Stimulated activated CD8-positive, alpha-beta memory T cell treated with anti-CD3 and anti-CD28 coated beads, Interleukin-7, amount 100 ng/mL, for 24 hours (primary cell): ENCODE measurements around the gene CD5L.

Source experiments
- DNase-seq: peaks from one replicate; pipeline ENCODE4 v3.0.0-alpha.2; 2020; ENCODE audit warnings: low read depth

The CD5L gene

DNA sequence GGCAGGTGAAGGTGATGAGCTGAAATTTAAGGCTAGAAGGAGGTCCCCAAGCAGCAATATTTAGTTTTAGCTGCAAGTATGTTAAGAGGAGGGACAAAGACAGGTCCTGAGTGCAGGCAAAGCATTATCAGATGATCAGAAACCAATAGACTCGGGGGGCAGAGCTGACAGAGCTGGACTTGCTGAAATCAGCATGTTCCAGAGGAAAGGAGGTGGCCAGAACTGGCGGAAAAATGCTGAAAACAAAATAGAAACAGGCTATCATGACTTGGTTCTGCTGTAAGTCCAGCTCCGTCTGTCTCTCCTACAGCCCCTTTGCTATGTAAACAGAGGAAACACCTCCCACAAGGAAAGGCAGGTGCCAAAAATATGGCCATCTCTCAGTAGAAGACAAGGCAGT, at the start of gene CD5L:
Gene CD5L (minus strand): TSS at position 101 of the 400 bp plus-strand sequence. CDS start 107 bp downstream, outside the sequence.
- DNase-seq: no peak

DNA sequence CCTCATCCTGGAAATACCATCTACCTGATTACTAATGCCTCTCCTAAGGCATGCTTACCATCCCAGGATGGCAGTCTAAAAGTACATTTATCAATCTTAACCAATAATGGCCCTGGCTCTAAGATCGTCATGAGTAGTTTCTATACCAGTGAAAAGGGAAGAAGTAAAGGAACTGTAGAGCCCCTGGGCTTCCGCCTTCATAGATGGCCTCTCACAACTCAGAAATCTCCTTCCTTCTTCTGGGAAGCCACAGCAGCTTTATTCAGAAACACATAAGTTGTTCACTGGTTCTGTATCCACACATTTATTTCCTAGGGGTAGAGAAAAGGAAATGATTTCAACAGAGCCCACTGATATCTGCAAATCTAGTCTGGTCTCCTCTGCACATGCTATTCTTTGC, 41.0 kb upstream of the CD5L start:
- DNase-seq: no peak

DNA sequence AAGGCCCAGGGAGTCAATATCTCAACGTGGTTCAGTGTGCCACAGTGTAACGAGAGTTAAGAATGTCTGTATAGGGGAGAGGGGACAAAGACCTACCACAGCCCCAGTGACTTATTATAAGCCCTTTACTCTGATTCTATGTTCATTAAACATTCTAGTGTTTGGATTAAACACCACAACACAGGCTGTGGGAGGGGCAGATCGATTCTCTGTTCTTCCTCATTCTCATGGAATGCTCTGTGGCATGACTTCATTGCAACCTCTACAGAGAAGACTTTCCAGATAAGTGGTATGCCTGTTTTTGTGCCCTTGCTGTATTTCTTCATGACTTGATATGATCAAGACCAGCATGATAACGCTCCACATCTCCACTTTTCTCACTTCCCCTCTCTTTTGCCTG, 39.0 kb upstream of the CD5L start:
- no peak for DNase-seq

DNA sequence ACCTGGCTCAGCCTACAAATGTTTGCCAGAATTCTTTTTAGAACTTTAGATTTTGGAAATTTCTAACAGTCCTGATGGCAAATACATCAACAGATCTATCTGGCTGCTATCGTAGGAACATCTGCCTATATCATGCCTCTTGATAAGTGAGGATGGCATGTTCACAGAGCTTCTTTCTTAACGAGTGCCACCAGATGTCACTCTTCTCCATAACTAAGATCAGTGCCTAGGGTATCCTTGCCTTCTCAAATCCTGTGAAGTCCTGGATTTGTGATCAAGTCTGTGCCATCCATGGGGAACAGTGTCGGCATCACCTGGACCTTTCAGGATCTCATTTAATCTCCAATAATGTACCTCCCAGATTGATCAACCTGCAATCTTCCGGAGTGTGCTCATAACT, 36.5 kb upstream of the CD5L start:
- DNase-seq: no peak

DNA sequence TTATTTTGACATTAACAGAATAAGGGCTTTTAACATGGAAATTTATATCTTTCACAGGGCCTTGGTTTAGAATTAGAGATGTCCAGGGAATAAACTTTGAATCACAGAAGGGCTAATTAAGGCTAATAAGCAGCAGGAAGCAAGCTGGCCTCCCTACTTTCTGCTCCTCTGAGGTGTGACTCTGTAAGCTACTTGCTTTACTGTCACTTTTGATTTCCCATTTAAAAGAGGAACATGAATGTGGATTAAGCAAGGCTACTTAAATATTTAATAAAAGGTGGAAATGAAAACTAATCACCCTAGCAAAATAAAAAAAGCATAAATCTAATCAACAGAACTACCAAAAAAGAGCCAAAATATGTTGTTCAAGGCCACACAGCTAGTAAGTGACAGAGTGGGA, 28.9 kb upstream of the CD5L start:
- DNase-seq: no peak

DNA sequence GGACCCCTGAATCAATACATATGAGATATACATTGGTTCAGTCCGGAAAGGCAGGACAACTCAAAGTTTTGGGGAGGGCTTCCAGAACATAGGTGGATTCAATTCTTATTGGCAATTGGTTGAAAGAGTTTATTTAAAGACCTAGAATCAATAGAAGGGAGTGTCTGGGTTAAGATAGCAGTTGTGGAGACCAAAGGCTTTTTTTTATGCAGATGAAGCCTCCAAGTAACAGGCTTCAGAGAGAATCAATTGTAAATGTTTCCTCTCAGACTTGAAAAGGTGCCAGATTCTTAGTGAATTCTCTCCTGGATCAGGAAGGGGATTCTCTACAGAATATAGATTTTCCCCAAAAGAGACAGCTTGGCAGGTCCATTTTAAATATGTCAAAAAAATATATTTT, 27.0 kb upstream of the CD5L start:
- DNase-seq: no peak

DNA sequence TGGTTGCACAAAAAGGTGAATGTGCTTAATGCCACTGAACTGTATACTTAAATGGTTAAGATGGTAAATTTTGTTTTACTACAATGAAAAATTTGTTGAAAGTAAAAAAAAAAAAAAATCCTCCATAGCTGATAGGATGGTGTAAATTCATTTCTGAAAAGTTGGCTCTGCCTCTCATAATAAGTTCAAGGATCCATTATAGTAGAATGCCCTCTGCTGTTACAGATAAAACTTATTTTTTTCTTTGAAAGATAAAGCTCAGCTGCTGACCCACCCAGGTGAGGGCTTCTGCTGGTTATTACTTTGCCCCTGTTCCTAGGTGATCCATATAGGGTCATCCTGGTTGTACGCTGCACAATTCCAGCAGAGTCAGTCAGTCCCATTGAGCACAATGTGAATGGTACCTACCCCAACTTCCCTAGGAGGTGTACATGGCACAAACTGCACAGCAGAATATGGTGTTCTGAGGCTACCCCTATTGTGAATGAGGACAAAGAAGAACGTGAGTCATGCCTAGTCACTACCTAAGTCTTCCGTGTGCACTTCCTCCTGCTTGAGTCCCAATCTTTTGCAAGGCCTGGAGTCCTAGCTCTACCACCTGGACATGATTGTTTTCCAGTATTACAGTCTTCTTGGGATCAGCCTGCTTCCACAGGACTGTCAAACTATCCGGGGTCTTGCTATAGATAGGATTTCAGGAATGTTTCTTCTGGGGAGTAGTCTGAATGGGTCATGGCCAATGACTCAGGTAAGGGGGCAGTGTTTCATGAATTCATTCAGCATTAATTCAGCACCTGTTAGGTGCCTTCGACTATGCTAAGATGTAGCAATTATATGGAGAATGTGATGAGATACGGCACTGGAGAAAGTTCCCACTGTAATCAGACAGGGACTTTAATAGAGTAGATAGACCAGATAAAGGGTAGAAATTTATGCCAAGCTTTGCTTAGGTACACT, 20.8 kb upstream of the CD5L start:
- DNase-seq: no peak

DNA sequence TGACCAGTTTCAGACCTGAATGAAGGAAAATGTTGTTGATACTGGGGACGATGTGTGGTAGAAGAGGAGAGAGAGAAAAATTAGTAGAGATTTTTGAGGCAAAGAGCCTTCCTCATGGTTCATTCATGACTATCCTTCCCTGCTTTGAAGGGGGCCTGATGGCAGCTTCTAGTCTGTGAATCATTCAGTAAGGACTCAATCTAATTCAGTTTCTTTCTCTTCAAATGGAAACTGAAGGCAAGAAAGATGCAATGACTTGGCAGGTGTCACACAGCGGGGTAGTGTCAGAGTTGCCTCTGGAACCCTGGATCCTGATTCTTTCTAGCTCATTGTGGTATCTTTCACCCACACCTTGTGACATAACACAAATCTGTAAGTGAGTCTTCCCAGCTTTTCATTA, 14.9 kb upstream of the CD5L start:
- no peak for DNase-seq

DNA sequence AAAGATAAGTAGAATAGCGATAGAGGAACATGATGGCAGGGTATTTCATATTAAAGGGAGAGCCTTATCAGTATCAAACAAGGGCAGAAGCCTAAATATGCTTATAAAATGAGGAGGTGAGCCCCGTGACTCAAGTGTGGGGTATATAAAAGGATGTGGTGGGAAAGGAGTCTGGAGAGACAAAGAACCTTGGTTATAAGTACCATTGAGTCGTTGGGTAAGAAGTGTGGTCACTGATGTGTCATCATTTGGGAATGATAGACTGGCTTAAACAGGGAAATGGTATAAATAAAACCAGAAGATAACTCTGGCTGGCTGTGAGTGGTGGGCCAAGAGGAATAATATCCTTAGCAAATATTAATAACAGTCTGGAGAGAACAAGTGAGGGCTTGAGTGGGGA, 10.9 kb upstream of the CD5L start:
- DNase-seq: no peak

DNA sequence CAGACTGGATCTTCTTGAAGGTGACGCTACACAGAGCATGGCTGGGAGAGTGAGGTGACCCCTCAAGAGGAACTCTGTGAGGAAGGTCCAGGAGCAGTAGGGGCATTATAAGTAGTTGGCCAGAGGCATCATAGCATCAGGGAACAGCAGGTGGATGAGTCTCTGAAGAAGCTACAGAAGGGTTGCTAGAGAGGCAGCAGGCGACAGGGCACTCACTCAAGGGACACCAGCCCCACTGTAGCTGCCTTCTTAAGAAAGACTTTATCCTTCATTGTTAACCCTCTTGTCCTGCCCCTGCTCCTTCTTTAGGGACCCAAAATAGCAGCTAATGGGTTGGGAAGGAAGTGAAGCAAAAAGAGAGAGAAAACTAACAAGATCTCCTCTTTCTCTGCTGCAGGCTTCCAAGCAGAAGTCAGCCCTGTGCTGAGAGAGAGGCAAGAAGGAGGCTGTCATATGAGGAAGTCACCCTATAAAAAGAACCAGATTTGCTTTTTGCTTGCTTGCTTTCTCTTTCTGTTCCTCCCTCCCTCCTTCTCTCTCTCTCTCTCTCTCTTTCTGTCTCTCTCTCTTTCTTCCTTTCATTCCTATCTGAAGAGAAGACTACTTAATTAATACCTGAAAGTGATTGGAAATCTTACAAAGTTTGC, 7.7 kb upstream of the CD5L start:
- no peak for DNase-seq

DNA sequence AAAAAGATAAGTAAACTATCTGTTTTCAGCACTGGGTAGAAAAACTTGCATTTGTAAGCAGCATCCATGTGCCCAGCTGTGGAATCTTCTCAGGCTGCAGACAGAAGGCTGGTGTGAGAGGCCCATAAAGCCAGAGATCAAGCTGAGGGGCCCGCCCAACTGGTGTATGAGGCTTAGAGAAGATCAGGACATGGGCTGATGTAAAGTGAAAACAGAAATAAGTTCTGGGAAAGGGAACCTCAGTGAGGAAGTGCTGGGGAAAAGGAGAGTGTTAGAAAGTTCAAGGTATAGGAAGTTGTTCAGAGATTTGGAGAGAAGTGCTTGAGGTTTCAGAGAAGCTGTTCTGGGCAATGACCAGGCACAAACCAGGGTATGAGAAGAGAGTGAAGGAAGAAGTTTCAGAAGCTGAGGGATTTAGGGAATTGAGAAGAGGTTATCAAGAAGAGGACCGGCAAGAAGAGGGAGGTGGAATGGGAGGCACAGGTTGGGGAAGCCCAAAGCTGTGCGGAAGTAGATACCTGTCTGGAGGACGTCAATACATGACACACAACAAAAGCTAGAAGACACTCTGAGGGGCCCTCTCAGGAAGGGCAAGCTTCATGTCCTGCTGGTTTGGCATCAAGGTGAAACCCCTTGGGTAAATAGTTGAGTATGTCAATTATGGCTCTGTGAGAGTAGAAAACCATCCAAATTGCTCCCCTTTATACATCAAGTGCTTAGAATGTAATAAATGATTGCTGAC, 2.7 kb upstream of the CD5L start:
- DNase-seq: no peak

DNA sequence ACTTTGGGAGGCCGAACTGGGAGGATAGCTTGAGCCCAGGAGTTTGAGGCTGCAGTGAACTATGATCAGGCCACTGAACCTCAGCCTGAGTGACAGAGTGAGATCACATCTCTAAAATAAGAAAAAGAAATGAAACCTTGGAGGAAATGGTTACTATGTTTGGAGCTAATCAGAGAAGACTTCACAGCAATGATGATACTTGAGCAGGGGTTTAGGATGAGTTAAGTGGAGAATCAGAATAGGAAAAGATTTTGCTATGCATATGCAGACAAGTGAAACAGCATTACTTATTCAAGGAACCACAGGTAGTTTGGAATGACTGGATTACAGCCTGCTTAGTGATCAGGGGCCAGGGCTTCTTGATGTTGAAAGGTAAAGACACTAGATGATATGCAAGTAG, 1.3 kb upstream of the CD5L start:
- no peak for DNase-seq

DNA sequence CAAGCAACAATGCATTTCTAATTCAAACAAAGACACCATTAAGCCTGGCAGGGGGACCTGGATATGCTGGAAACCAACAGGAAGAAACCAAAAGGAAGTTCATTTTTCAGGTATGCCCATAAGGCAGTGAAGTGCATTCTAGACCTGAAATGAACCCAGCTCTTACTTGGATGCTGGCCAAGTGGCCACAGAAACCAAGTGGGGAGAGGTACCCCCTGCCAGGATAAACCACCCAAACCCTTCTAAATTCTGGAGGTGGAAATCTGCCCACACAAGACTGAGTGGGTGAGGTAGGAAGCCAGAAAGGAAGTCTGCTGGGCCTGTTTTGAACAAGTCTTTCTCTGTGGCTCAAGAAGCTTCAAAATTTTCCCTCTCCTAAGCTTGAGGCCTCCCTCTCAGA, 2.6 kb downstream of the CD5L start:
- no peak for DNase-seq

DNA sequence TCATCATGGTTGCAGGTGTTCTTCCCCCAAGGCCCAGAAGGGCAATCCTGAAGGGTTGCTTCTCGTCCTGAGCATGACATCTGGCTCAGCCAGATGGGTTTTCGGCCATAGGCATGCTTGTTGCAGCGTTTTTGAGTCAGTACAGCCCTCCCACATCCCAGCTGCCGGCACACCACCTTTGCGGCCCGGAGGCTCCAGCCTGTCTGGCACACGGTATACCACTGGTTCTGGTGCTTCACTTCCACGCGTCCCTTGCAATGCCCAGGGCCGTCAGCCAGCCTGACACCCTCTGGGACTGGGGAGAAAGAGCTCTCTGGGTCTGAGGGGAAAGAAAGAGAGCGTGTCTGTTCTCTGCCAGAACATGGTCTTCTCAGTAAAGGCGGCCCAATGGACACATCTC, 7.2 kb downstream of the CD5L start:
- no peak for DNase-seq

DNA sequence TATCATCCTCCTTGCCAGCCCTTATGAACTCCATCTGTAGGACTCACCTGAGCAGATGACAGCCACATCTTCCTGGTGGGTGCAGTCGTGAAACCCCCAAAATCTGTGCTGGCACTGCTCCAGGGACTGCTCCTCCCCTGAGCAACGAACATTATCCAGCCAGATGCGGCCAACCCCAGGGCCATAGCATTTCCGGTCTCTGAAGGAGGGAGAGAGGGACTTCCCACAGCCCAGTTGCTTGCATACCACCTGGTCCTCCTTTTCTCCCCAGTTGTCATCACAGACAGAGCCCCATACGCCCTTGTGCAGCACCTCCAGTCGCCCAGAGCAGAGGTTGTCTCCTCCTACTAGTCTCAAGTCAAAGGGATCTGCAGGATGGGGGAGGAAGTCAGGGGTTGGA, 8.5 kb downstream of the CD5L start:
- no peak for DNase-seq

DNA sequence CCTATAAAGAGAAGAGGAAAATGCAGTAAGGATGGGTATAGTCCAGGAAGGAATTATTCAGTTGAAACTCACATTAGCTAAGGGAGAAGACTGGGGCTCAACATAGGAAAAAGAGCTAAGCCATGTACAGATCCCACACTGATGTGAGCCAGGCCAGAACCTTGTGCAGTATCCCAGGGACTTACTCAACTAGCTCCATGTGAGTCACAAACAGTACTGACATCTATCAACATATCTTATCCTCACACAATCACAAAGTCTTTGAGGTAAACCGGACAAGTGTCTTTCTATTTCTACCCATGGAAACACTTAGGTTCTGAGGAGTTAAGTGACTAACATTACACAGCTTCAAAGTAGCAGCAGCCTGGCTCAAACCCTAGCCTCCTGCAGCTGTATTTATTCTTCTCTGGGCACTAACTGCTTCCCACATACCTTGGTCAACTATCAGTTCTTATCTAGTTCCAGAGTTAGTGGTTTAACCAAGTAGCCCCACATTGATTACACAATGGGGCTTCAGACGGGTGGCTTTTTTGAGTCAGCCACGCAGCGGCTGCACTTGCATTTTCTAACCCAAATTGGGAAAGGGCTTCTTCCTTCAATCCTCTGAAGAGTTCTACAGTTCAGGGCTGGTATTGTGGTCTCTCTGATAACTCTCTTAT, 9.5 kb downstream of the CD5L start:
- DNase-seq: no peak

DNA sequence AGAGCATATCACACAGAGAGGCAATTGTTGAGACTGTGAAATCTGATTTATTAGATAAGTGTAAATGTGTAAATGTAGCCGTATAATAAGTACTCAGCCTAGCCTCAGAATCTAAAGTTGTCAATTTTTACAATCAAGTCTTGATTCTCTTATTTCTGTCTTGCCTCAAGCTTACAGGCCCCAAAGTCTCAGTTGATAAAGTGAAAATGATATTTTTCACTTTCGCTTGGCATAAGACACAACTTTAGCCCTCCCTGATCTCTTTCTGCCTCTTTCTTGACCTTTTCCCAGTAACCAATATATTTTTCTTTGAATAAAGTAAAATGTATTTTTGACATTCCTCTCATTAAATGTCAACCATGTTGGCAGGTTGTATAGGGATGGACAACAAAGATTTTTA, 10.7 kb downstream of the CD5L start:
- no peak for DNase-seq

DNA sequence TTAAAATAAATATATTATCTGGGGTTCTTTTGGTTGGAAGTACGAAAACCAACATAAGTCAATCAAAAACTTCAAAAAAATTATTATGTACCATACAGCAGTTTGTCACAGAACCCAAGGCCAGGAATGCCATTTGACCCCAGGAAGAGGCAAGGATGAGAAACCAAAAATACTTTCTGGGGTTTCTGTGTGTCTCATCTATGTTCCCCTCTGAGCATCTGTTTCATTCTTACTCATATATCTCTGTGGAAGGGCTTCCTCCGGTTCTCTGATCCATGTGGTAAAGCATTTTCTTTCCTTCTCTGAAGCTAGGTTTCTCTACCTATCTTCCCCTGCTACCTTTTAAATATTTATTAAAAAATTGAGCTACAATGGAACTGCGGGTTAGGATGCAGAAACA, 11.9 kb downstream of the CD5L start:
- no peak for DNase-seq

DNA sequence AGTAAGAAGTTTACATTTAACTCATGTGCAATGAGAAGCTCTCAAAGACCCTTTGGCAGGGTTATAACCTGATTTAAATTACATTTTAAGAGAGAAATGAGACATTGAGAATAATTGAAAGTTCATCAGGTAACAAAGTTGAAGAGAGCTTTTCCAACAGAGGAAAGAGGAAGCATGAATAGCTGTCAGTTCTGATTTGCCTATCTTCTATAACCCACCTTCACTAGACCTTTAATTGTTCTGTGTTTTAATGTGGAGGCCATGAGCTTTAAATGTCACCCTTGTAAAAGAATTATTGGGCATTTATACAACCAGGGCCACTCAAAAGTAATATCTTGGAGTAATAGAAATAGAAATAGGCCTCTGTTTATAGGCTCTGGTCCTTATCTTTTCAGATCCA, 12.4 kb downstream of the CD5L start:
- DNase-seq: no peak

DNA sequence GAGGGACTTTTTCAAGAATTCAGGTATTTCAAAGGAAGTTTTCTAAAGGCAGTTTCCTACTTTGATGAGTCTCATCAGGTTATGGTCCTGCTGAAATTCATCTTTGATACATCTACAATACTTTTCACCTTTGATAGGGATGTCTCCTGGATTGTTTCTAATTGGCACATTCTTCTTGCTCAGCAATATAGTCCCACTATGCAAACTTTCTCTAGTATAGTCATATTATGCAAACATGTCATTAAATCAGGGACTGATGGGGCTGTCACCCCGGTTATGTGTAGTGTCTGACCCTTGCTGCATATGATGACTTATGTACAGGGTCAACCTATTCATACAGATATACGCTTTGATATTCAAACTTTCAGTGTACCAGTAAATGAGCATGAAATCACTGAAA, 21.3 kb downstream of the CD5L start:
- no peak for DNase-seq

DNA sequence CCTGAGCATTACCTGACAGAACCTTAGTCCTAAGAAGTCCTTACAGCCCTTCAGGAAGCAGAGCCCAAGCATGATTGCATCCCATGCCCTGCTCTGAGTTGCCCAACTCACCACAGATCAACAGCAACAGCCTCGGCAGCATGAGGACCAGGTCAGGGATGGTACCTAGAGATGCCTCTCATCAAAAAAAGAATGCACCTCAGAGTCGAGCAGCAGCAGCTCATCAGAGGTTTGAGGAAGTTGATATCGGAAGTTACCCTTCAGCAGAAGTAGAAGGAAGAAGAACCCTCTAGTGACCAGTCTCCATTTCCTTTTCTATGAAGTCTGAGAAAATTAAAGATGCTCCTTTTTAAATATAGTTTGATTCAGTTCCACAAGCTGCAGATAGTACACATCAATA, 21.7 kb downstream of the CD5L start, which contains the start of gene FCRL1:
Gene FCRL1 (minus strand): TSS at position 225 of the 400 bp plus-strand sequence. CDS start 83 bp downstream, at position 142.
- DNase-seq: no peak

DNA sequence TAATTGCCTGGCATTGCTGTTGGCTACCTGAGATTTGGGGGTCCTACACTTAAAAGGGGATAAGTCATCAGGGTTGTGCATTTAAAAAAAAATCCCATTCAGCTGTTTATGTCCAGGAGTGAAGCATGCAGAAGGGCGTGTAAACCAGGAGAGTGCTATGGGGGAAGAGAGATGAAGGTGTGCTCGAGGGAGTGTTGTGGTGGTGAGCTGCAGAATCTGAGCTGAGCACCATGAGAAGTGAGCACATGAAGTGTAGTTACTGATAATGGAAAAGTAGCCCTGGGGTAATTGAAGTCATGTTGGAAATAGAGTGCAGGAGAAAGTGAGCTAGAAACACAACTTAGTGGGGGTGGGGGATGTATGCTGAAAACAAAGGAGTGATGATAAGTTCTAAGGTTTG, 22.4 kb downstream of the CD5L start:
- DNase-seq: no peak
